A549 (cell line): Measurements from ENCODE around the gene CNTN3. TPM values are rescaled to one million over a fixed set of nuclear protein-coding genes. Genes with fewer than 3 reads are reported as not detected.

Experiments
- ATAC-seq, 2 experiments: fragments of 200-7000 bp in 1 of 2; fragments of >200 bp in 1 of 2; cut with Nextera tagmentation in 1 of 2; cut with Tn5 transposase in 1 of 2; 3 replicates each; pipeline versions ENCODE4 v1.8.0 to v1.9.1; 2018 to 2020; ENCODE audit warnings: mild to moderate bottlenecking in 1 of 2, moderate library complexity in 1 of 2
- CTCF ChIA-PET: fragments of 300-600 bp; sonication (Branson Sonifier 250); formaldehyde crosslinking; extraction: SDS; loops from one replicate; lab custom pipeline; 2021; ENCODE audit warnings: antibody characterized with exemption, inconsistent platforms; lab: Yijun Ruan, JAX
- POLR2A ChIA-PET: fragments of 350-600 bp; formaldehyde crosslinking; extraction: SDS; loops from one replicate; lab custom pipeline; 2021; ENCODE audit warnings: antibody characterized with exemption, inconsistent platforms; lab: Yijun Ruan, JAX
- DNase-seq, 2 experiments: peaks; one replicate each; pipeline versions ENCODE4 v3.0.0 to v3.0.0-alpha.2; 2011 to 2016; ENCODE audit warnings: low read depth in 1 of 2, low spot score in 1 of 2
- FAIRE-seq: peaks from 2 replicates; lab custom pipeline; 2011; peaks lifted over from hg19 to GRCh38; lab: Jason Lieb, UNC
- H3K27ac ChIP-seq, 2 experiments: fragments of >200 bp; sonication (Bioruptor Twin); formaldehyde crosslinking; 3 replicates each; pipeline ENCODE4 v1.5.1; 2016 to 2017
- H3K4me1 ChIP-seq: fragments of >200 bp; sonication (Bioruptor Twin); formaldehyde crosslinking; 3 replicates; pipeline ENCODE4 v1.6.1; 2016
- H3K4me2 ChIP-seq: fragments of >200 bp; sonication (Bioruptor Twin); formaldehyde crosslinking; 3 replicates; pipeline ENCODE4 v1.6.1; 2016
- H3K4me3 ChIP-seq: fragments of >200 bp; sonication (Bioruptor Twin); formaldehyde crosslinking; 3 replicates; pipeline ENCODE4 v1.5.1; 2016
- H3K9me3 ChIP-seq: fragments of >200 bp; sonication (Bioruptor Twin); formaldehyde crosslinking; 3 replicates; pipeline ENCODE4 v1.6.1; 2016
- CBX8 ChIP-seq: fragments of 200-600 bp; sonication (generic); IDR thresholded peaks from 2 replicates; pipeline ENCODE4 v1.6.1; 2016
- CTCF ChIP-seq: fragments of >200 bp; sonication (Bioruptor Twin); formaldehyde crosslinking; IDR thresholded peaks from 3 replicates; pipeline ENCODE4 v1.5.1; 2016
- EHF ChIP-seq: fragments of 250-450 bp; sonication (Bioruptor Pico); IDR thresholded peaks from 2 replicates; pipeline ENCODE4 v1.5.0; 2020; ENCODE audit warnings: mild to moderate bottlenecking
- EP300 ChIP-seq, 2 experiments: fragments of >200 bp; sonication (Bioruptor Twin); formaldehyde crosslinking; IDR thresholded peaks; 2 replicates in 1 of 2; 3 replicates in 1 of 2; pipeline ENCODE4 v1.6.1; 2016 to 2017
- ESRRA ChIP-seq: fragments of 150-350 bp; IDR thresholded peaks from 2 replicates; pipeline ENCODE4 v1.6.1; 2014; ENCODE audit warnings: mild to moderate bottlenecking, low read length, borderline replicate concordance
- HOXB13 ChIP-seq: fragments of 250-450 bp; sonication (Bioruptor Pico); IDR thresholded peaks from 2 replicates; pipeline ENCODE4 v1.5.0; 2020; ENCODE audit warnings: low read depth, mild to moderate bottlenecking, moderate library complexity
- MAFK ChIP-seq: fragments of 450-650 bp; IDR thresholded peaks from 2 replicates; pipeline ENCODE4 v1.6.1; 2014; ENCODE audit not compliant: partially characterized antibody
- MAZ ChIP-seq: fragments of 150-350 bp; IDR thresholded peaks from 2 replicates; pipeline ENCODE4 v1.6.1; 2014; ENCODE audit warnings: antibody characterized with exemption, low read depth, low read length, borderline replicate concordance
- NFE2L2 ChIP-seq: fragments of 150-350 bp; conservative IDR thresholded peaks from 2 replicates; pipeline ENCODE4 v1.6.1; 2014; ENCODE audit warnings: low read length
- NR3C1 ChIP-seq: fragments of >200 bp; sonication (Bioruptor Twin); formaldehyde crosslinking; IDR thresholded peaks from 3 replicates; pipeline ENCODE4 v1.6.1; 2017
- PBX3 ChIP-seq: IDR thresholded peaks from 2 replicates; pipeline ENCODE4 v1.6.1; 2012
- RAD21 ChIP-seq, 2 experiments: fragments of >200 bp in 1 of 2; sonication (Bioruptor Twin) in 1 of 2; formaldehyde crosslinking in 1 of 2; IDR thresholded peaks in 1 of 2; conservative IDR thresholded peaks in 1 of 2; 2 replicates in 1 of 2; 3 replicates in 1 of 2; pipeline ENCODE4 v1.6.1; 2012 to 2018; ENCODE audit warnings: inconsistent platforms in 1 of 2
- RARB ChIP-seq: fragments of 250-450 bp; sonication (Bioruptor Pico); IDR thresholded peaks from 2 replicates; pipeline ENCODE4 v1.8.0; 2021; ENCODE audit warnings: mild to moderate bottlenecking, moderate library complexity
- RCOR1 ChIP-seq: fragments of 150-350 bp; IDR thresholded peaks from 2 replicates; pipeline ENCODE4 v1.6.1; 2014; ENCODE audit warnings: antibody characterized with exemption, low read length, low read depth
- REST ChIP-seq: fragments of 200-600 bp; sonication (generic); IDR thresholded peaks from 2 replicates; pipeline ENCODE4 v1.6.1; 2016; ENCODE audit warnings: antibody characterized with exemption, mild to moderate bottlenecking, moderate library complexity
- RFX5 ChIP-seq: fragments of 450-650 bp; IDR thresholded peaks from 2 replicates; pipeline ENCODE4 v1.7.1; 2014; ENCODE audit warnings: antibody characterized with exemption, mild to moderate bottlenecking, moderate library complexity
- RNF2 ChIP-seq: fragments of 200-600 bp; sonication (generic); IDR thresholded peaks from 2 replicates; pipeline ENCODE4 v1.6.1; 2016; ENCODE audit warnings: low read depth, mild to moderate bottlenecking, antibody characterized with exemption, moderate library complexity, borderline replicate concordance
- TFCP2L1 ChIP-seq: fragments of 250-450 bp; sonication (Bioruptor Pico); IDR thresholded peaks from 2 replicates; pipeline ENCODE4 v1.5.0; 2021; ENCODE audit warnings: mild to moderate bottlenecking
- ZC3H11A ChIP-seq: fragments of 450-650 bp; IDR thresholded peaks from 2 replicates; pipeline ENCODE4 v1.6.1; 2014; ENCODE audit warnings: antibody characterized with exemption, mild to moderate bottlenecking
- ZFP36 ChIP-seq: fragments of 450-650 bp; IDR thresholded peaks from 2 replicates; pipeline ENCODE4 v1.6.1; 2014; ENCODE audit warnings: borderline replicate concordance; ENCODE audit not compliant: partially characterized antibody
- ZNF302 ChIP-seq: fragments of 250-450 bp; sonication (Bioruptor Pico); IDR thresholded peaks from 2 replicates; pipeline ENCODE4 v1.9.0; 2021; ENCODE audit warnings: inconsistent platforms, mild to moderate bottlenecking, moderate library complexity
- ZSCAN20 ChIP-seq: fragments of 250-450 bp; sonication (Bioruptor Pico); IDR thresholded peaks from 2 replicates; pipeline ENCODE4 v1.8.0; 2022; ENCODE audit warnings: mild to moderate bottlenecking, moderate library complexity
- WGBS: methylation state at CpG from one replicate; pipeline ENCODE4 v1.1.6; 2017; ENCODE audit errors: missing lambda C conversion rate; 5-methylcytosine and 5-hydroxymethylcytosine counted together
- polyA plus RNA-seq, 4 experiments: library from polyadenylated mRNA; depleted of rRNA in 3 of 4; stranded (reverse); fragments of >200 nt; fragmentation: RNase III in 1 of 4; extraction: RNeasy Plus Mini Kit Qiagen cat#74134 plus additional on column Dnase treatment in 1 of 4; gene quantifications; 2 replicates in 3 of 4; 3 replicates in 1 of 4; pipeline ENCODE4 v1.2.3, GENCODE V29; 2011 to 2017

CNTN3 gene
- polyA plus RNA-seq, 2 of the 4 experiments (the other 2 are of a cell fraction): not detected

- POLR2A ChIA-PET: no interaction called here
- no peak overlapping the region for H3K27ac ChIP-seq
- H3K4me3 ChIP-seq: no peak overlapping the region
- H3K9me3 ChIP-seq: no peaks in the 10 kb centered on the region
- CTCF ChIA-PET: no interaction called here
- TF ChIP-seq MAZ: no peak
- TF ChIP-seq HOXB13: no peak
- TF ChIP-seq RFX5: no peak
- TF ChIP-seq RAD21 (conservative IDR thresholded peaks at IDR 0.05 in 1 of 2, IDR thresholded peaks at IDR 0.05 in 1 of 2): no peak
- TF ChIP-seq ZC3H11A: no peak
- no peak for TF ChIP-seq RARB (CRISPR knock-in tag)
- no peak for TF ChIP-seq EP300 (IDR thresholded peaks at IDR 0.05)
- TF ChIP-seq TFCP2L1: no peak
- no peaks in the 10 kb centered on the region for H3K4me1 ChIP-seq
- DNase-seq: no peak
- no peak overlapping the region for H3K4me2 ChIP-seq
- 1% methylated on average over 3 of the region's 3 CpGs for WGBS
- ATAC-seq: no peak
- no peak for FAIRE-seq
These were observed 9.0 kb downstream of the CNTN3 start for GRCh38 chr3:74605437-74605836.

- 0% methylated on average over 2 of the region's 2 CpGs for WGBS
- Histone ChIP-seq H3K4me2 (no peak overlapping the region), H3K4me1 (no peaks in the 10 kb centered on the region)
- POLR2A ChIA-PET: no interaction called here
- no peak for FAIRE-seq
- TF ChIP-seq CTCF (no peak), MAFK (no peak), ZFP36 (no peak), CBX8 (no peak), ZSCAN20 (no peak), RNF2 (no peak), EHF (CRISPR knock-in tag) (no peak), REST (no peak), RCOR1 (no peak), PBX3 (no peak), NFE2L2 (no peak), ESRRA (no peak), RARB (CRISPR knock-in tag) (no peak), NR3C1 (no peak), ZNF302 (CRISPR knock-in tag) (no peak)
- TF ChIP-seq, all 56 proteins: peak for 0
- no peak for ATAC-seq
- Histone ChIP-seq H3K4me3 (no peak overlapping the region), H3K27ac (no peak overlapping the region), H3K9me3 (no peaks in the 10 kb centered on the region)
- DNase-seq: no peak
- CTCF ChIA-PET: no interaction called here
These were observed 11.2 kb downstream of the CNTN3 start for GRCh38 chr3:74603292-74603691.
